Esophagus muscularis mucosa (tissue), 4 donors: Measurements from ENCODE around the gene BUB1. TPM values are rescaled to one million over a fixed set of nuclear protein-coding genes. Genes with fewer than 3 reads are reported as not detected.
A peak's percentile ranks its signal among the peaks of the same experiment; 100 is the strongest.
"Not testable (repeated sequence)": the region's sequence is repeated elsewhere in the genome, so short reads cannot be mapped to it uniquely, and the experiment has no call there.

Source experiments
- DNase-seq: peaks from one replicate; pipeline ENCODE4 v3.0.0-alpha.2; 2017; ENCODE audit errors: extremely low spot score
- H3K27ac ChIP-seq, 4 donors: fragments of 200-600 bp; sonication (generic); replicated peaks in 1 of 4; 1 replicate in 3 of 4; 2 replicates in 1 of 4; pipeline ENCODE4 v1.5.1; 2016 to 2019; ENCODE audit warnings: mild to moderate bottlenecking in 1 of 4
- H3K27me3 ChIP-seq, 4 donors: fragments of 200-600 bp; sonication (generic); one replicate each; pipeline versions ENCODE4 v1.5.1 to v1.6.0; 2016 to 2019
- H3K36me3 ChIP-seq, 4 donors: fragments of 200-600 bp; sonication (generic); one replicate each; pipeline ENCODE4 v1.5.1; 2016 to 2019
- H3K4me1 ChIP-seq, 4 donors: fragments of 200-600 bp; sonication (generic); one replicate each; pipeline ENCODE4 v1.5.1; 2016 to 2019
- H3K4me3 ChIP-seq, 4 donors: fragments of 200-600 bp; sonication (generic); 1 replicate in 2 of 4; 2 replicates in 2 of 4; pipeline ENCODE4 v1.5.1; 2016 to 2019; ENCODE audit warnings: mild to moderate bottlenecking in 4 of 4, moderate library complexity in 1 of 4
- H3K9me3 ChIP-seq, 4 donors: fragments of 200-600 bp; sonication (generic); 1 replicate in 3 of 4; 2 replicates in 1 of 4; pipeline ENCODE4 v1.5.1; 2016 to 2019
- EP300 ChIP-seq: sonication (generic); formaldehyde crosslinking; IDR thresholded peaks from one replicate; pipeline ENCODE4 v1.6.1; 2017; ENCODE audit warnings: antibody characterized with exemption
- POLR2A ChIP-seq: fragments of 450-650 bp; IDR thresholded peaks from one replicate; pipeline ENCODE4 v1.6.1; 2017; ENCODE audit warnings: antibody characterized with exemption, moderate library complexity, mild to moderate bottlenecking, low read depth
- POLR2AphosphoS5 ChIP-seq, 2 donors: sonication (generic); formaldehyde crosslinking; IDR thresholded peaks; one replicate each; pipeline ENCODE4 v1.6.1; 2017; ENCODE audit warnings: antibody characterized with exemption in 2 of 2
- WGBS: methylation state at CpG from one replicate; pipeline ENCODE4 v1.1.5; 2018; 5-methylcytosine and 5-hydroxymethylcytosine counted together
- intact Hi-C: fragments of 100-400 bp; cut with DNase I; formaldehyde crosslinking; loops from one replicate; pipeline ENCODE4 v1.15.1; 2023
- total RNA-seq, 4 donors: library from RNA; depleted of rRNA; stranded (reverse); fragments of >200 nt; gene quantifications; one replicate each; pipeline versions ENCODE4 v1.1.0 to v1.2.1, GENCODE V29; 2016
- TF ChIP-seq, protein P1 (sequence below), 3 experiments: fragments of 200-600 bp in 2 of 3; fragments of 450-650 bp in 1 of 3; sonication (generic) in 2 of 3; IDR thresholded peaks; one replicate each; pipeline ENCODE4 v1.5.1; 2017 to 2019; ENCODE audit warnings: antibody characterized with exemption in 3 of 3, mild to moderate bottlenecking in 2 of 3, moderate library complexity in 1 of 3

BUB1 gene
- total RNA-seq, 4 donors from 2014 or later: 0.80 to 1.8 (median 1.1) TPM; not detected in 1

- no peak overlapping the region for H3K4me3 ChIP-seq
- H3K9me3 ChIP-seq: no peaks in the 10 kb centered on the region
- WGBS: 91% methylated on average over 4 of the region's 4 CpGs
- H3K4me1 ChIP-seq: no peaks in the 10 kb centered on the region
- no peaks in the 10 kb centered on the region for H3K27me3 ChIP-seq
- TF ChIP-seq POLR2AphosphoS5 (IDR thresholded peaks at IDR 0.05) (no peak), POLR2A (no peak), EP300 (no peak)
- TF ChIP-seq, protein P1, sequence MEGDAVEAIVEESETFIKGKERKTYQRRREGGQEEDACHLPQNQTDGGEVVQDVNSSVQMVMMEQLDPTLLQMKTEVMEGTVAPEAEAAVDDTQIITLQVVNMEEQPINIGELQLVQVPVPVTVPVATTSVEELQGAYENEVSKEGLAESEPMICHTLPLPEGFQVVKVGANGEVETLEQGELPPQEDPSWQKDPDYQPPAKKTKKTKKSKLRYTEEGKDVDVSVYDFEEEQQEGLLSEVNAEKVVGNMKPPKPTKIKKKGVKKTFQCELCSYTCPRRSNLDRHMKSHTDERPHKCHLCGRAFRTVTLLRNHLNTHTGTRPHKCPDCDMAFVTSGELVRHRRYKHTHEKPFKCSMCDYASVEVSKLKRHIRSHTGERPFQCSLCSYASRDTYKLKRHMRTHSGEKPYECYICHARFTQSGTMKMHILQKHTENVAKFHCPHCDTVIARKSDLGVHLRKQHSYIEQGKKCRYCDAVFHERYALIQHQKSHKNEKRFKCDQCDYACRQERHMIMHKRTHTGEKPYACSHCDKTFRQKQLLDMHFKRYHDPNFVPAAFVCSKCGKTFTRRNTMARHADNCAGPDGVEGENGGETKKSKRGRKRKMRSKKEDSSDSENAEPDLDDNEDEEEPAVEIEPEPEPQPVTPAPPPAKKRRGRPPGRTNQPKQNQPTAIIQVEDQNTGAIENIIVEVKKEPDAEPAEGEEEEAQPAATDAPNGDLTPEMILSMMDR (IDR thresholded peaks at IDR 0.05): no peak
- H3K36me3 ChIP-seq: no peaks in the 10 kb centered on the region
- H3K27ac ChIP-seq: no peak overlapping the region
- intact Hi-C loops: no loop called here
- no peak for DNase-seq
Measured at GRCh38 chr2:110638952-110639695, 38.7 kb downstream of the BUB1 start.

DNA sequence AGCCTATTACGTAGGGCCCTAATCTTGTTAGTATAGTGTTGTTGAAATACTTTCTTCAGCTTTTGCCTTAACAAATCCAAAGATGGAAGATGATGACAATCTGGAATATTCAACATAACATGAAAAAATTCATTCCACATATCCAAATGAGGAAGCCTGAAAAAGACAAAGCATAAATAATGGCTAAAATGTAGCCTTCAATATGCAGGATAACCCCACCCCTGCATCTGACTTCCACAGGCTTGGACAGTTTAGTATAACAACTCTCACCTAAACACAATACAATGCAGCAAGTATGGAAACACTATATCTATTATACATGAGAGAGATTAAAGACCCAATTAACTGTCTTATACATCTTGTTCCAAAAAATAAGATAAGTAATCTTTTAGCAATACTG is 39.9 kb downstream of the BUB1 start:
- no peak for DNase-seq

DNA sequence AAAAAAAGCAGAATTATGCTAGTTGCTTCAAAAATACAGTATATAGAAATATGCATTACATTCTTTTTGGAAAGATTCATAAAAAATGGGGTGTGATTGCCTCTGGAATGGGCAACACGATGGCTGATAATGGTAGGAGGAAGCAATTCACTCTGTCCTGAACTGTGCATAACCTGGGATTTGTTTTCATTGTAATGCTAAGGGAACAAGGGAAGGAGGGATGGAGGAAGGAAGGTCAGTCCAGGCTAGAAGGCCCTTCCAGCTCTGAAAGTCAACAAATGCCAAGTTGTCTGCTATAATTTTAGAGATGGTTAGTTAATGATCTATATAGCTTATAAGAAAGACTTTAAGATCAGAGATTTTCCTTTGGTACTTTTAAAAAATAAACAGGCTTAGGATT is 40.8 kb downstream of the BUB1 start:
- H3K36me3 ChIP-seq: no peaks in the 10 kb centered on the region
- no peak for TF ChIP-seq POLR2AphosphoS5 (IDR thresholded peaks at IDR 0.05)
- TF ChIP-seq POLR2A: no peak
- no peak for TF ChIP-seq EP300
- TF ChIP-seq, protein P1 (IDR thresholded peaks at IDR 0.05): no peak
- H3K9me3 ChIP-seq: no peaks in the 10 kb centered on the region
- 43% methylated on average over 1 of the region's 1 CpG for WGBS
- H3K27ac ChIP-seq: no peak overlapping the region
- no peak for DNase-seq
- no peak overlapping the region for H3K4me3 ChIP-seq
- intact Hi-C loops: no loop called here
- H3K27me3 ChIP-seq: no peaks in the 10 kb centered on the region
- H3K4me1 ChIP-seq: no peaks in the 10 kb centered on the region

More for the DNA sequence above, 39.9 kb downstream of the BUB1 start:
- 86% methylated on average over 1 of the region's 1 CpG for WGBS
- Histone ChIP-seq H3K4me3 (no peak overlapping the region), H3K36me3 (no peaks in the 10 kb centered on the region), H3K9me3 (no peaks in the 10 kb centered on the region), H3K27ac (no peak overlapping the region), H3K4me1 (no peaks in the 10 kb centered on the region), H3K27me3 (no peaks in the 10 kb centered on the region)
- no peak for TF ChIP-seq EP300
- TF ChIP-seq, protein P1 (IDR thresholded peaks at IDR 0.05): no peak
- TF ChIP-seq POLR2A: no peak
- TF ChIP-seq POLR2AphosphoS5 (IDR thresholded peaks at IDR 0.05): no peak
- intact Hi-C loops: no loop called here

- H3K4me1 ChIP-seq, H3K9me3 ChIP-seq, intact Hi-C loops, DNase-seq, H3K4me3 ChIP-seq, H3K27me3 ChIP-seq, H3K27ac ChIP-seq, H3K36me3 ChIP-seq: not testable (repeated sequence)
- 95% methylated on average over 4 of the region's 4 CpGs for WGBS
Measured at GRCh38 chr2:110635949-110636628, 41.8 kb downstream of the BUB1 start.

- H3K4me1 ChIP-seq, H3K4me3 ChIP-seq, intact Hi-C loops, H3K36me3 ChIP-seq, H3K9me3 ChIP-seq, DNase-seq, H3K27ac ChIP-seq, H3K27me3 ChIP-seq: not testable (repeated sequence)
- 90% methylated on average over 1 of the region's 1 CpG for WGBS
Measured at GRCh38 chr2:110627348-110627747, 50.5 kb downstream of the BUB1 start.

- intact Hi-C loops, H3K27me3 ChIP-seq, H3K4me1 ChIP-seq, DNase-seq, H3K27ac ChIP-seq, H3K4me3 ChIP-seq, H3K36me3 ChIP-seq, H3K9me3 ChIP-seq: not testable (repeated sequence)
- WGBS: 77% methylated on average over 2 of the region's 9 CpGs
Measured at GRCh38 chr2:110619326-110619939, 58.4 kb downstream of the BUB1 start.

DNA sequence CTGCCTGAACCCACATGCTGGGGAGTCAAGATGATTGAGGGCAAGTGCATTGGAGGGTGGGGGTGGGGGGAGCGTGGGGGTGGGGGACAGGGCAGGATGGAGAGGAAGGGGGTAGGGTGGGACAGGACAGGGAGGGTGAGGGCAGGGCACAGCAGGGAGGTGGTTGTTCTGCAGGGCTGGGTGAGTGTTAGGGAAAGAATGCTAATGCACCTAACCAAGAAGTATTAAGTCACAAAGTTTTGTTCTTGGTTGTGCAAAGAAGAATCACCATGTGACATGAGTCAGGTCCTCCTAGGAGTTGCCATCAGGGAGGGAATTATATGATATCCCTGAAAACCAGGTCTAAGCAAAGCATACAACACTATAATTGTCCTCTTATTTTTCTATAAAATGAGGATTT is 63.9 kb downstream of the BUB1 start:
- no CpG with 5 or more reads among the region's 1 CpG for WGBS
- DNase-seq, H3K36me3 ChIP-seq, H3K4me3 ChIP-seq, H3K27me3 ChIP-seq, H3K9me3 ChIP-seq, H3K27ac ChIP-seq, H3K4me1 ChIP-seq, intact Hi-C loops: not testable (repeated sequence)

DNA sequence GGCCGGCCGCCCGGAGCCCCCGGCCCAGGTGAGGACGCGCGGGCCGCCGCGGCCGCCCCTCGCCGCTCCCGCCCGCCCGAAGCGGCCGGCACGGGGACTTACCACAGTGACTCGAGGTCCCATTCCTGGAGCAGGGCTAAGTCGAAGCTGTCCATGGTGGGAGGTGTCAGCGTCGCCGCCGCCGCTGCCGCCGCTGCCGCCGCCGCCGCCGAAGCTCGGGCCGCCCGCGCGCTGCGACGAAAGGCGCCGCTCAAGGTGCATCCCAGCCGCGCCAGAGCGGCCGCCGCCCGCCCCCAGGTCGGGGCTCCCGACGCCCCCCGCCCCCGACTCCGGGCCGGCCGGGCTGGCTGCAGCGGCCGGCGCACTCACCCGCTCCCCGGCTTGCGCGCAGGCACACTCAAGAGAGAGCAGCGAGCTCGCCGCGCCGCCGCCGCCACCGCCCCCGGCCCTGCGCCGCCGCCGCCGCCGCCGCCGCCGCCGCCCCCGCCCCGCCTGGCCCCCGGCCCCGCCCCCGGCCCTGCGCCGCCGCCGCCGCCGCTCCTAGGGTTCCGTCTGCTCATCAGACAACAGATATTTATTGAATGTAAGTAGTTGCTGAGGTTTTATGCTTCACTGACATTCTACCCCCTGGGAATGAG is 67.1 kb downstream of the BUB1 start:
- H3K36me3 ChIP-seq, DNase-seq, H3K4me1 ChIP-seq, H3K9me3 ChIP-seq, H3K27me3 ChIP-seq, intact Hi-C loops, H3K27ac ChIP-seq: not testable (repeated sequence)
- peak overlapping the region in 3 of 4 donors; percentile 28 to 52 (median 33) for H3K4me3 ChIP-seq
- WGBS: no CpG with 5 or more reads among the region's 94 CpGs
